ENCODE data around the gene PITPNM3. TPM values are rescaled to one million over a fixed set of nuclear protein-coding genes. Genes with fewer than 3 reads are reported as not detected.

The PITPNM3 gene
- total and polyA plus RNA-seq, 4 donors = 2.0 to 12.6 (median 5.4) TPM

DNA sequence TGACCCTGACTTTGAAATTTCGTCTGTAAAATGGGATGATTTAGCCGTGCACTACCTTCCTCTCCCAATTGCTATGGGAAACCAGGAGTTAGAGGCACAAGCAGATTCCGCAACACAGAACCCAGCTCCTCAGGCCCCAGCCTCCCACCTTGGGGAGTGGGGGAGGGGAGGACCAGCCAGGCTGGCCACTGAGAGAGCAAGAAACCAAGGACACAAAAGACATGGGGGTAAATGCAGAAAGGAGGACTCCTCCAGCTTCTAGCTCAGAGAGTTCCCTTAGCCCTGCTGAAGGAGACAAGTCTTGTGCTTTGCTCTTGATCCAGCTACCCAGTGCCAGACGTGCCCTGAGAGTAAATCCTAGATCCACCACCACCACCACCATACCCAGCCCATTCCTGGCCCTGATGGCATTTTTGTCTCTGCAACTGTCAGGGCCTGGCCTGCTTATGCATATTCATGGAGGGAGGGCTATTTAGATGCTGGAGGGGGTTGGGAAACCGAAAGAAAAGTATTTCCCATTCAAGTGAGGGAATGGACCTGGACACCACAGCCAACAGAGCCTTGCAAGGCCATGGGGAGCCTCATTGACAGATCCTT lies 25.9 kb downstream of the PITPNM3 start:
- ATAC-seq (ENCODE audit: insufficient read depth, low FRiP score) = no peak

DNA sequence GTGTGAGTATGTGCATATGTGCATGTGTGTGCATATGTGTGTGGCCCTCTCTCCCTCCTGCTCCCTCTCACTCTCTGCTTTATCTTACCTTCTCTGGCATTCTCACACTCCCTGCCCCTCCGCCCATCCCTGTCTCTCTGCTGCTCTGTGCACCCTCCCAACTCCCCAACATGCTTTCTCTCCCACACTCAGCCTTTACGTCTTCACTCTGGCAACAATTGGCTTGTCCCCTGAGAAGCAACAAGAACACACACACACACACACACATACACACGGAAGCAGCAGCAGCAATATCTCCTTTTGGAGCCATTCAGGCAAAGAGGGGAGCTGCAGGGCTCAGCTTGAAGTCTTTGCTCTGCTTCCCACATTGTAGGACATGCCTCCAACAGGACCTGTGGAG lies 27.8 kb downstream of the PITPNM3 start:
- Histone ChIP-seq H3K27ac (ENCODE audit: low read depth in 1 of 2, low read length in 1 of 2) (no peak overlapping the region), H3K4me3 (no peak overlapping the region), H3K9ac (ENCODE audit: insufficient read depth in 1 of 2, low read length in 2 of 2) (no peak overlapping the region), H3K36me3 (ENCODE audit: control insufficient read depth in 4 of 4, insufficient read depth in 4 of 4, low read length in 4 of 4) (peaks cover 0 to 1% (median 0%) of the 10 kb centered on the region in 4 donors), H3K27me3 (ENCODE audit: control insufficient read depth in 3 of 3, insufficient read depth in 3 of 3, low read length in 2 of 3) (no peaks in the 10 kb centered on the region), H3K4me1 (ENCODE audit: control insufficient read depth in 5 of 5, insufficient read depth in 5 of 5, low read length in 5 of 5) (no peaks in the 10 kb centered on the region), H3K9me3 (ENCODE audit: control insufficient read depth in 4 of 4, insufficient read depth in 3 of 4, low read length in 3 of 4) (no peaks in the 10 kb centered on the region)
- ATAC-seq (ENCODE audit: insufficient read depth, low FRiP score) (no peak), DNase-seq (no peak)
- WGBS, 2 donors = 80 to 82% methylated on average over 3 of the region's 3 CpGs
- TF ChIP-seq, protein P1, sequence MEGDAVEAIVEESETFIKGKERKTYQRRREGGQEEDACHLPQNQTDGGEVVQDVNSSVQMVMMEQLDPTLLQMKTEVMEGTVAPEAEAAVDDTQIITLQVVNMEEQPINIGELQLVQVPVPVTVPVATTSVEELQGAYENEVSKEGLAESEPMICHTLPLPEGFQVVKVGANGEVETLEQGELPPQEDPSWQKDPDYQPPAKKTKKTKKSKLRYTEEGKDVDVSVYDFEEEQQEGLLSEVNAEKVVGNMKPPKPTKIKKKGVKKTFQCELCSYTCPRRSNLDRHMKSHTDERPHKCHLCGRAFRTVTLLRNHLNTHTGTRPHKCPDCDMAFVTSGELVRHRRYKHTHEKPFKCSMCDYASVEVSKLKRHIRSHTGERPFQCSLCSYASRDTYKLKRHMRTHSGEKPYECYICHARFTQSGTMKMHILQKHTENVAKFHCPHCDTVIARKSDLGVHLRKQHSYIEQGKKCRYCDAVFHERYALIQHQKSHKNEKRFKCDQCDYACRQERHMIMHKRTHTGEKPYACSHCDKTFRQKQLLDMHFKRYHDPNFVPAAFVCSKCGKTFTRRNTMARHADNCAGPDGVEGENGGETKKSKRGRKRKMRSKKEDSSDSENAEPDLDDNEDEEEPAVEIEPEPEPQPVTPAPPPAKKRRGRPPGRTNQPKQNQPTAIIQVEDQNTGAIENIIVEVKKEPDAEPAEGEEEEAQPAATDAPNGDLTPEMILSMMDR (IDR thresholded peaks at IDR 0.05; ENCODE audit: control extremely low read depth, extremely low read depth) = no peak

More for the DNA sequence above, 25.9 kb downstream of the PITPNM3 start:
- no peak for DNase-seq
- TF ChIP-seq, protein P1 (IDR thresholded peaks at IDR 0.05; ENCODE audit: control extremely low read depth, extremely low read depth) = no peak
- Histone ChIP-seq H3K27ac (ENCODE audit: low read depth in 1 of 2, low read length in 1 of 2) (no peak overlapping the region), H3K9ac (ENCODE audit: insufficient read depth in 1 of 2, low read length in 2 of 2) (no peak overlapping the region), H3K4me3 (no peak overlapping the region), H3K4me1 (ENCODE audit: control insufficient read depth in 5 of 5, insufficient read depth in 5 of 5, low read length in 5 of 5) (peaks cover 0 to 2% (median 0%) of the 10 kb centered on the region in 5 donors), H3K27me3 (ENCODE audit: control insufficient read depth in 3 of 3, insufficient read depth in 3 of 3, low read length in 2 of 3) (no peaks in the 10 kb centered on the region), H3K9me3 (ENCODE audit: control insufficient read depth in 4 of 4, insufficient read depth in 3 of 4, low read length in 3 of 4) (no peaks in the 10 kb centered on the region), H3K36me3 (ENCODE audit: control insufficient read depth in 4 of 4, insufficient read depth in 4 of 4, low read length in 4 of 4) (peaks cover 0 to 1% (median 0%) of the 10 kb centered on the region in 4 donors)
- 86 to 91% methylated on average over 5 of the region's 5 CpGs for WGBS, 2 donors

DNA sequence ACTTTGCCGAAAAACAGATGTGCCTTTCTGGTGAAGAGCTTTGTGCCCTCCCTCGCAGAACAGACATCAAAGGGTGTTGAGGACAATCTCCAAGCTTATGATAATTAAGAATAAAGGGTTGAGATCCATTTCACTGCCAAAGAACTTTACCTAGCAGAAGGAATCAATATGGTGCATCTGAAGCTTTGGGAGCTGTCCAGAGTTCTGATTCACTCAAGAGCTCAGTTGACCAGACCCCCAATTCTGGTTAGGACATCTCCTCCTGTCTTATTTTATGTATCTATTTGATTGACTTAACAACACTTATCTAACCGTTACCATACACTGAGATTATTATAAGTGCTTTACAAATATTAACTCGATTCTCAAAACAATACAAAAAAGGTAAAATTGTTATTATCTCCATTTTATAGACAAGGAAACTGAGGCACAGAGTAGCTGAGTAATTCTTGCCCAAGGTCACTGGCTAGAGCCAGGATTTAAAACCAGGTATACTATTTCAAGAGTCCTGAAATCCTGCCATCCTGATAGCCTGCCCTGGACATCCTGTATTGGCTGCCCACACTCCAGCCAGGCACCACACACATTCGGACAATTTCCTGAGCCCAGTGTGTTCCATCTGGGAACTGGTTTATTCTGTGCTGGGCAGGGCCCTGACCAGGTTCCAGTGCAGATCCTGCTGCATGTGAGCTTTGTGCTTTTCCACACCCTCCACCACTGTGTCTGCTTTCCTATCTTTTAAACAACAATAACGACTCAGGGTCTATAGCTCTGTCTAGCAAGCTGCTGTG lies 29.8 kb downstream of the PITPNM3 start:
- Histone ChIP-seq H3K9me3 (ENCODE audit: control insufficient read depth in 4 of 4, insufficient read depth in 3 of 4, low read length in 3 of 4) (no peaks in the 10 kb centered on the region), H3K27ac (ENCODE audit: low read depth in 1 of 2, low read length in 1 of 2) (no peak overlapping the region), H3K4me1 (ENCODE audit: control insufficient read depth in 5 of 5, insufficient read depth in 5 of 5, low read length in 5 of 5) (no peaks in the 10 kb centered on the region), H3K4me3 (no peak overlapping the region), H3K36me3 (ENCODE audit: control insufficient read depth in 4 of 4, insufficient read depth in 4 of 4, low read length in 4 of 4) (peaks cover 0 to 1% (median 0%) of the 10 kb centered on the region in 4 donors), H3K9ac (ENCODE audit: insufficient read depth in 1 of 2, low read length in 2 of 2) (no peak overlapping the region), H3K27me3 (ENCODE audit: control insufficient read depth in 3 of 3, insufficient read depth in 3 of 3, low read length in 2 of 3) (no peaks in the 10 kb centered on the region)
- no peak for ATAC-seq (ENCODE audit: insufficient read depth, low FRiP score)
- TF ChIP-seq, protein P1 (IDR thresholded peaks at IDR 0.05; ENCODE audit: control extremely low read depth, extremely low read depth) = no peak
- 88 to 92% methylated on average over 6 of the region's 6 CpGs for WGBS, 2 donors
- DNase-seq = peak in 1 of 3 donors; percentile 26
